ENCODE measurements around the gene GPANK1.

- TF ChIP-seq CTCF (IDR thresholded peaks at IDR 0.05) (no peak), POLR2AphosphoS5 (IDR thresholded peaks at IDR 0.05; ENCODE audit: low read depth, low read length) (peak; percentile 14; the same call in 1 of the 2 replicates), REST (IDR thresholded peaks at IDR 0.05; ENCODE audit: insufficient read depth in 1 of 2, low read depth in 2 of 2, low read length in 1 of 2) (no peak), SIN3A (IDR thresholded peaks at IDR 0.05; ENCODE audit: borderline replicate concordance, insufficient read depth, low read depth, low read length) (no peak), TCF7L2 (IDR thresholded peaks at IDR 0.05; ENCODE audit: low read depth, low read length) (no peak)
Measured at GRCh38 chr6:31622684-31623091, 42.1 kb downstream of the GPANK1 start.
